Right renal cortex interstitium (tissue), 3 donors: ENCODE measurements around the gene GABARAPL2. TPM values are rescaled to one million over a fixed set of nuclear protein-coding genes. Genes with fewer than 3 reads are reported as not detected.
"Not testable (repeated sequence)": the region's sequence is repeated elsewhere in the genome, so short reads cannot be mapped to it uniquely, and the experiment has no call there.

Source experiments
- DNase-seq, 3 donors: peaks; one replicate each; pipeline ENCODE4 v3.0.0-alpha.2; 2013; ENCODE audit warnings: low read depth in 3 of 3, low spot score in 2 of 3
- polyA plus RNA-seq, 3 donors: library from polyadenylated mRNA; unstranded; fragments of 120-200 nt; gene quantifications; one replicate each; pipeline ENCODE4 v1.2.1, GENCODE V29; 2013; ENCODE audit not compliant: insufficient read length in 3 of 3

The GABARAPL2 gene
- polyA plus RNA-seq, 3 donors: 199 to 200 (median 200) TPM

GRCh38 chr16:75588716-75589115 lies 22.5 kb downstream of the GABARAPL2 start:
- no peak for DNase-seq

- no peak for DNase-seq
Measured at GRCh38 chr16:75589306-75589705, 23.1 kb downstream of the GABARAPL2 start.

GRCh38 chr16:75590920-75591843 lies 25.0 kb downstream of the GABARAPL2 start:
- no peak for DNase-seq

DNA sequence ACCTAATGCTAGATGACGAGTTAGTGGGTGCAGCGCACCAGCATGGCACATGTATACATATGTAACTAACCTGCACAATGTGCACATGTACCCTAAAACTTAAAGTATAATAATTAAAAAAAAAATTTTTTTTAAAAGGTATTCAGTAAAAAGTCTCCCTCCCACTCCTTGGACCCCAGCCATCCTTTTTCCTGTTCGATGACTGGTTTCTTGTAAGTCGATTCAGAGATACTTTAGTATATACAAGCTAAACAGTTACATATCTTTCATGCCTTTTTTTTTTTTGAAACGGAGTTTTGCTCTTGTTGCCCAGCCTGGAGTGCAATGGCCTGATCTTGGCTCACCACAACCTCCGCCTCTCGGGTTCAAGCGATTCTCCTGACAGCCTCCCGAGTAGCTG lies 25.7 kb downstream of the GABARAPL2 start:
- DNase-seq: not testable (repeated sequence)

- DNase-seq: no peak
Measured at GRCh38 chr16:75593308-75593707, 27.1 kb downstream of the GABARAPL2 start.

GRCh38 chr16:75593825-75594820 lies 27.9 kb downstream of the GABARAPL2 start:
- no peak for DNase-seq

DNA sequence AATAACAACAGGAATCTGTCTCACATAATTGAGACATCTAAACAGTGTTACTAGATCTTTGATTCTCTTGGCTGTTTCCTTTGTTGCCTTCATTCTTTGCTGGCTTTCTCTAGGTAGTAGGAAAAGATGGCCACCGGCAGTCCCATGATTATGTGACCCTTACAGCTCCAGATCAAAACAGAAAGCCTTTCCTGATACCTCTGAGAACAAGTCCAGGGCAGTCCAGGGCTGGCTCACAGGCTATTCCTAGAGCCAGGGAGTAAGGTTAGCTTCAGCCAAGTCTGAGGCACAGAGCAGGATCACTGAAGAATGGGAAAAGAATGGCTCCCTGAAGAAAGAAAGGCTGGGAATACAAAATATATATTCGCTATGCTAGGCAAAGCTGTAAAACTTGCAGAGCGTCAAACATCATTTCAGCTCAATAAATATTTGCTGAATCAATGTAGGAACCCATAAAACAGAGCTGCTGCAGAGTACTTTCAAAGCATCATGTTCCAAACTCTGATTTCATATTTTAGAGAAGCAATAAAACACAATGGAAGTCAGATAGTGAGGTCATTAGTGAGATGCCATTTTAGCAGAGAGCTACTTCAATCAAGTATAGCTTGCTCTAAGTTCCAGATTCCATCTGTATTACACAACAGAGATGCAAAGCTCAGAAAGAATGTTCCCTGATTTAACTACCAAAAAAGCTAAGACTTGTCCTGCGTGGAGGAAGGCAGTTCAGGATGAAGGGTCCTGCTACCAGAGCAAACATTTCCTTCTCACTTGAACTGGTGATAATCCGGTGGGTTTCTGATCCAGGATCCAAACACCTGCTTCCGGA lies 33.5 kb downstream of the GABARAPL2 start:
- no peak for DNase-seq

GRCh38 chr16:75603241-75603640 lies 37.1 kb downstream of the GABARAPL2 start:
- no peak for DNase-seq

DNA sequence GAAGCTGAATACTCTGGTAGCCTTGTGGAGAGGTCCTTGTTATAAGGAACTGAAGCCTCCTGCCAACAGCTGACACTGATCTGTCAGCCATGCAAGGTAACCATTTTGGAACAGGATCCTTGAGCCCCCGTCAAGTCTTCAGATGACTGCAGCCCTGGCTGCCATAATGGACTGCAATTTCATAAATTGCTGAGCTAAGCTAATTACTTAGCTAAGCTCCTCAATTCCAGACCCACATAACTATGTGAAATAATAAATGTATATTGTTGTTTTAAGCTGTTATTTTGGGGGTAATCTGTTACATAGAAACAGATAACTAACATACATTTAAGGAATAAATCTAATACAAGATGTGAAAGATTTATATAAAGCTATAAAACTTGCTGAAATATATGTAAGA lies 40.3 kb downstream of the GABARAPL2 start:
- no peak for DNase-seq

DNA sequence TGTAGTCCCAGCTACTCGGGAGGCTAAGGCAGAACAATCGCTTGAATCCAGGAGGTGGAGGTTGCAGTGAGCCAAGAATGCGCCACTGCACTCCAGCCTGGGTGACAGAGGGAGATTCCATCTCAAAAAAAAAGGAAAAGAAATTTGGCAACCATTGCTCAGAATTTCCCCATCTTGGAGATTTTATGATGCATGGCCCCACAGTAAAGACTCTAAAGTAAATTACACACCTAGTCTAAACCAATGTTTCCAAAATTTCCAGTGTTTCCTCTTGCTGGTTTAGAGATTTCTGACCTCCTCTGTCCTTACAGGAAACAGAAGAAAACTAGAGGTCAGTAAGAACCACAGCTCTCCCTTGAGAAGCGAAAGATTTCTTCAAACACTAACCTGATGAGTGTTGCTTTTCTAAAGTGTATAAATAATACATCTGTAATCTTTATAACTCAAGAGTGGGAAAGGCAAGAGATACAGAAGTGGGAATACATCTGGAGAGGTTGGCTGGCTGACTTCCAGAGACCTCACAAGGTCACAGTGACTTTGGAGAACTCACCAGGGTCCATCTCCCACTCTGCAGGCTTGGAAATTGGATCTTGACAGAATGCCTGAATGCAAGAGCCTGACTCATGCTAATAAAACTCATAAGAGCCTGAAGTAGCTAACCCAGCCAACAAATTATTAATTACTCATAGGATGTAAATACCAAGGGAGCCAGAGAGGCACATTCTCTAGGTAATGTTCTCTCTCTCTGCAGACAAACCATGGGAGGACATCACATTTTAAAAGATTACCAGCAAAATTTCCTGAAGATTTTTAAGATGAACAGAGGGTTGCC lies 48.1 kb downstream of the GABARAPL2 start:
- DNase-seq: no peak

DNA sequence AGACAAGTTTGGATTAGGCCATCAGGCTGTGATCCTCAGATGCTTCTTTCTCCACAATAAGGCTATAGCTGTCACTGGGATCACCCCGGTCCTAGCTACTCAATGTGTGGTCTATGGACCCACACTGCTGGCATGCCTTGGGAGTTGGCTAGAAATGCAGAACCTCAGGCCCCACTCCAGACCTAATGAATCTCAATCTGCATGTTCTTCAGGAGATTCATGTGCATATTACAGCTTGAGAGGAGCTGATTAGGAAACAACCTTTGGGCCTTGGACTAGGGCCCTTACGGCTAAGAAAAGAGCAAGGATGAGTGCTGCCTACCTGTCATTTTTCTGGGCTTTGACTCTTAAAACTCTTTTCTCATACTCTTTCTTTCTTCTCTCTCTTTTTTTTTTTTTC lies 49.4 kb downstream of the GABARAPL2 start:
- DNase-seq: no peak

DNA sequence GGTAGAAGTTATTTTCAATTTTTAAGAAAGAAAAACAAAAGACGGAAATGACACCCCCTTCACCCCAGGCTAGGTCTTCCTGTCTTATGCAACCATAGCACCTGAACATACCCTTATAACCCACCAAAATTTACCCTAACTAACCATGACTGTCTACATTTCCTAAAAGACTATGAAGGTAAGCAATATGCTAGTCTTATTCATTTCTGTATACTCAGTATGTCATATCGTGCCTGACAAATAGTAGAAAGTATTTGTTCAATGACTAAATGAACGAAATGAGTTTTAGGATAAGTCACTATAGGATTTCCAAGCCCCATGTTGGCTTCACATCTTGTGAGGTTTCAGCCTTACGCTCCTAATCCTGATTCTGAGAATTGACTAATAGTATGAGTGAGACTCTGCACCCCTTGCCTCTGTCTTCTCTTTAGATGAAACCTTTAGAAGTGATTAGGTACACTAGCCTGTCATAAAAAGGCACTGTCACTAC lies 50.4 kb downstream of the GABARAPL2 start:
- DNase-seq: no peak

DNA sequence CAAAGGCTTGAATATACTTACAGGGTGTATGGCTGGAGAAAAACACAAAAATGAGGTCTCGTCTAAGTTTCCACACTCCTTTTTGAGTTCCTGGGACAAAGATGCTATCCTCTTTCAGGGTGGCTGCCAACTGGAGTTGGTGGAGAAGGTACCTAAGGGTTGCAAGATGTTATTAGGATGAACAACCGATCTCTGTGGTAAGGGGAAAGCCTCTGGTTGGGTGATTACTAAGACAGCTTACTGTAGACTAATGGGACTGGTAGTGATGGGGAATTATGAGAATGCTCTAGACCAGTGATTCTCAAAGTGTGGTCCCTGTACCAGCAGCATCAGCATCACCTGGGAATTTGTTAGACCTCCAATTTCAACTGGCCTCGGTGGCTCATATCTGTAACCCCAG lies 50.9 kb downstream of the GABARAPL2 start:
- DNase-seq: no peak

DNA sequence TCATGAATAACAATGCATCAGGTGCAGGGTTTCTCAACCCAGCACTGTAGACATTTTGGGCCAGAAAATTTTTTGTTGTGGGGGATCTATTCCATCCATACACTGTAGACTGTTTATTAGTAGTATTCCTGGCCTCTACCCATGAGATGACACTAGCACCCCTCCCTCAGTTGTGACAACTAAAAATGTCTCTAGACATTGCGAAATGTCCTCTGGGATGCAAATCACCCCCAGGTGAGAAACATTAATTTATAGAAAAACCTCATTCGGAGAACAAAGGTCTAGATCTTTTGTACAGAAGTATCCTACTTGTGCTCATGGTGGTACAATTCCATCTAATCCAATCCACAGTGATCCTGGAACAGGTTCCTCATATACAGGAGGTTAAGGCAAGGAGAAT lies 52.6 kb downstream of the GABARAPL2 start:
- DNase-seq: no peak

GRCh38 chr16:75620326-75621169 lies 54.4 kb downstream of the GABARAPL2 start:
- no peak for DNase-seq

GRCh38 chr16:75621170-75621477 lies 54.9 kb downstream of the GABARAPL2 start:
- DNase-seq: no peak

GRCh38 chr16:75622761-75623605 lies 56.8 kb downstream of the GABARAPL2 start, which contains the start of gene ADAT1:
TSS of gene ADAT1 (minus strand) at chr16:75623281. CDS start at chr16:75620799, 2,482 bp downstream.
- peak; percentile 95 to 99 (median 96) for DNase-seq

DNA sequence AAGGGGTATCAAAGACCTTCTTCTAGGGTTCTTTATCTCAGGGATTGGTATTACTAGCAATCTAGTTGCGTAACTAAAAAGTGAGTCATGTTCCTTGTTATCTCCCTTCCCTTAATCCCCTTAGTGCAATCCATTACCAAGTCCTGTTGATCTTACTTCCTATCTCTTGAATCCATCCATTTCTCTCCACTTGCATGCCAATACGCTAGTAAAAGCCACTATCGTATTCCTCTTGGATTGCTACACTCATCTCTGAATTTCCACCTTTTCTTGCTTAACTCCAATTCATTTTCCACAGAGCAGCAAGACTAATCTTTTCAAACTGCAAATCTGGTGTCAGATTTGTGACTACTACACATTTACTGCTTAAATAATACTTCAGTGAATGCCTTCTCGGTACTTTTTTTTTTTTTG lies 58.7 kb downstream of the GABARAPL2 start:
- DNase-seq: no peak
